K562 (cell line): ENCODE data around the gene METTL6. TPM values are rescaled to one million over a fixed set of nuclear protein-coding genes. Genes with fewer than 3 reads are reported as not detected.
A peak's percentile ranks its signal among the peaks of the same experiment; 100 is the strongest.

Source experiments
- ETV1 ChIP-seq: fragments of 450-650 bp; conservative IDR thresholded peaks from 2 replicates; pipeline ENCODE4 v1.6.1; 2016; ENCODE audit warnings: missing genetic modification characterization, control low read depth, low read depth, missing compliant biosample characterization
- FOXK2 ChIP-seq, 2 experiments: fragments of 450-650 bp; IDR thresholded peaks in 1 of 2; conservative IDR thresholded peaks in 1 of 2; 2 replicates each; pipeline ENCODE4 v1.6.1; 2016; ENCODE audit warnings: low read depth in 2 of 2, mild to moderate bottlenecking in 1 of 2
- KLF13 ChIP-seq: fragments of 450-650 bp; IDR thresholded peaks from 2 replicates; pipeline ENCODE4 v1.6.1; 2016; ENCODE audit warnings: missing genetic modification characterization, low read depth, mild to moderate bottlenecking, missing compliant biosample characterization, moderate library complexity, borderline replicate concordance
- MYC ChIP-seq, 2 experiments: fragments of 250-450 bp in 1 of 2; sonication (Bioruptor Pico) in 1 of 2; IDR thresholded peaks; 2 replicates each; pipeline versions ENCODE4 v1.5.1 to v1.6.1; 2012 to 2021; ENCODE audit warnings: low read depth in 2 of 2, borderline replicate concordance in 1 of 2, improper control_type of control experiment in 1 of 2, low read length in 1 of 2, mild to moderate bottlenecking in 1 of 2, moderate library complexity in 1 of 2
- PRPF4 ChIP-seq: fragments of 200-400 bp; formaldehyde crosslinking; IDR thresholded peaks from one replicate; pipeline ENCODE4 v1.6.1; 2017; ENCODE audit warnings: low read length, low read depth, mild to moderate bottlenecking; ENCODE audit not compliant: insufficient read depth, poor library complexity, severe bottlenecking
- SNRNP70 ChIP-seq: fragments of 200-400 bp; formaldehyde crosslinking; optimal IDR thresholded peaks from 2 replicates; pipeline ENCODE3; 2017; ENCODE audit warnings: low read depth, low read length
- SOX6 ChIP-seq: fragments of 450-650 bp; IDR thresholded peaks from 2 replicates; pipeline ENCODE4 v1.6.1; 2014; ENCODE audit warnings: mild to moderate bottlenecking
- TCF7 ChIP-seq: sonication (generic); IDR thresholded peaks from 2 replicates; pipeline ENCODE4 v1.6.1; 2016; ENCODE audit warnings: antibody characterized with exemption, borderline replicate concordance
- THAP12 ChIP-seq: fragments of 250-450 bp; sonication (Bioruptor Pico); IDR thresholded peaks from 2 replicates; pipeline ENCODE4 v1.9.0; 2021; ENCODE audit warnings: mild to moderate bottlenecking, inconsistent platforms
- TRIM25 ChIP-seq: fragments of 450-650 bp; IDR thresholded peaks from 2 replicates; pipeline ENCODE4 v1.7.0; 2016; ENCODE audit warnings: borderline replicate concordance
- ZNF644 ChIP-seq: fragments of 200-800 bp; sonication (Bioruptor generic); IDR thresholded peaks from 2 replicates; pipeline ENCODE4 v1.6.1; 2016; ENCODE audit warnings: low read depth, missing genetic modification characterization, missing compliant biosample characterization
- polyA plus RNA-seq, 8 experiments: library from polyadenylated mRNA; depleted of rRNA in 4 of 8; stranded (reverse) in 5 of 8; unstranded in 3 of 8; fragments of >200 nt; fragmentation: Nextera tagmentation in 2 of 8; fragmentation: Illumina TruSeq in 1 of 8; extraction: Ambion mirVana in 2 of 8; extraction: Trizol in 1 of 8; gene quantifications; 2 replicates each; pipeline versions ENCODE4 v1.2.1 to v1.2.3, GENCODE V29; 2011 to 2014; ENCODE audit warnings: inconsistent platforms in 1 of 8, missing spikeins in 1 of 8
- total RNA-seq, 7 experiments: library from RNA; depleted of rRNA in 6 of 7; stranded (reverse); fragments of >200 nt in 6 of 7; fragmentation: Illumina TruSeq in 2 of 7; extraction: Trizol in 2 of 7; gene quantifications; 2 replicates each; pipeline versions ENCODE4 v1.2.1 to v1.2.3, GENCODE V29; 2011 to 2021; ENCODE audit warnings: low replicate concordance in 1 of 7
- TF ChIP-seq, protein P1 (sequence below): fragments of 450-650 bp; IDR thresholded peaks from 2 replicates; pipeline ENCODE4 v1.6.1; 2018; ENCODE audit not compliant: partially characterized antibody

The METTL6 gene
- total and polyA plus RNA-seq, 9 of the 15 experiments (the other 6 are each of a cell fraction or from before 2014, with no cell fraction given), result 18.8 to 61.5 (median 33.9) TPM

GRCh38 chr3:15467227-15468181 lies 40.2 kb upstream of the METTL6 start (continued):
- no peak for TF ChIP-seq THAP12 (CRISPR knock-in tag)
- no peak for TF ChIP-seq ETV1 (tag)
- TF ChIP-seq TCF7, result no peak
- TF ChIP-seq SOX6, result no peak
- no peak for TF ChIP-seq KLF13
- TF ChIP-seq SNRNP70, result no peak
- TF ChIP-seq PRPF4, result no peak
- peak in 1 of 2 experiments; percentile 21; a peak in 1 of 4 replicates for TF ChIP-seq FOXK2 (conservative IDR thresholded peaks at IDR 0.05 in 1 of 2, IDR thresholded peaks at IDR 0.05 in 1 of 2; ENCODE audit: low read depth in 2 of 2)
- no peak for TF ChIP-seq MYC (IDR thresholded peaks at IDR 0.05; ENCODE audit: low read depth, low read length)
- TF ChIP-seq MYC (CRISPR knock-in tag; IDR thresholded peaks at IDR 0.05; ENCODE audit: borderline replicate concordance, low read depth), result no peak
- TF ChIP-seq ZNF644, result no peak
- TF ChIP-seq, protein P1, sequence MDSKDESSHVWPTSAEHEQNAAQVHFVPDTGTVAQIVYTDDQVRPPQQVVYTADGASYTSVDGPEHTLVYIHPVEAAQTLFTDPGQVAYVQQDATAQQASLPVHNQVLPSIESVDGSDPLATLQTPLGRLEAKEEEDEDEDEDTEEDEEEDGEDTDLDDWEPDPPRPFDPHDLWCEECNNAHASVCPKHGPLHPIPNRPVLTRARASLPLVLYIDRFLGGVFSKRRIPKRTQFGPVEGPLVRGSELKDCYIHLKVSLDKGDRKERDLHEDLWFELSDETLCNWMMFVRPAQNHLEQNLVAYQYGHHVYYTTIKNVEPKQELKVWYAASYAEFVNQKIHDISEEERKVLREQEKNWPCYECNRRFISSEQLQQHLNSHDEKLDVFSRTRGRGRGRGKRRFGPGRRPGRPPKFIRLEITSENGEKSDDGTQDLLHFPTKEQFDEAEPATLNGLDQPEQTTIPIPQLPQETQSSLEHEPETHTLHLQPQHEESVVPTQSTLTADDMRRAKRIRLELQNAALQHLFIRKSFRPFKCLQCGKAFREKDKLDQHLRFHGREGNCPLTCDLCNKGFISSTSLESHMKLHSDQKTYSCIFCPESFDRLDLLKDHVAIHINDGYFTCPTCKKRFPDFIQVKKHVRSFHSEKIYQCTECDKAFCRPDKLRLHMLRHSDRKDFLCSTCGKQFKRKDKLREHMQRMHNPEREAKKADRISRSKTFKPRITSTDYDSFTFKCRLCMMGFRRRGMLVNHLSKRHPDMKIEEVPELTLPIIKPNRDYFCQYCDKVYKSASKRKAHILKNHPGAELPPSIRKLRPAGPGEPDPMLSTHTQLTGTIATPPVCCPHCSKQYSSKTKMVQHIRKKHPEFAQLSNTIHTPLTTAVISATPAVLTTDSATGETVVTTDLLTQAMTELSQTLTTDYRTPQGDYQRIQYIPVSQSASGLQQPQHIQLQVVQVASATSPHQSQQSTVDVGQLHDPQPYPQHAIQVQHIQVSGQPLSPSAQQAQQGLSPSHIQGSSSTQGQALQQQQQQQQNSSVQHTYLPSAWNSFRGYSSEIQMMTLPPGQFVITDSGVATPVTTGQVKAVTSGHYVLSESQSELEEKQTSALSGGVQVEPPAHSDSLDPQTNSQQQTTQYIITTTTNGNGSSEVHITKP, result peak; percentile 91
- TF ChIP-seq TRIM25, result no peak
